B cell (primary cell): ENCODE results near the gene NDUFB10. TPM values are rescaled to one million over a fixed set of nuclear protein-coding genes. Genes with fewer than 3 reads are reported as not detected.

Source experiments
- ATAC-seq: fragments of 200-7000 bp; cut with Tn5 transposase; one replicate; pipeline ENCODE4 v1.10.0; 2021; ENCODE audit warnings: low read depth, mild to moderate bottlenecking, moderate number of reproducible peaks, moderate library complexity
- CTCF ChIA-PET: fragments of 350-600 bp; sonication (Branson Sonifier 250); formaldehyde crosslinking; loops from one replicate; lab custom pipeline; 2021; ENCODE audit warnings: antibody characterized with exemption, inconsistent platforms; lab: Charles Lee
- POLR2A ChIA-PET: fragments of 350-600 bp; sonication (Branson Sonifier 250); formaldehyde crosslinking; loops from one replicate; lab custom pipeline; 2021; ENCODE audit warnings: antibody characterized with exemption; lab: Charles Lee
- DNase-seq: peaks from one replicate; pipeline ENCODE4 v3.0.0; 2013
- H2AFZ ChIP-seq: 2 replicates; pipeline ENCODE4 v1.6.1; 2012; ENCODE audit warnings: mild to moderate bottlenecking, low read depth, low read length; ENCODE audit not compliant: insufficient read depth, poor library complexity, severe bottlenecking
- H3K27ac ChIP-seq, 2 donors: 1 replicate in 1 of 2; 2 replicates in 1 of 2; pipeline ENCODE4 v1.5.1; 2012 to 2013; ENCODE audit warnings: low read length in 2 of 2, mild to moderate bottlenecking in 2 of 2, moderate library complexity in 1 of 2
- H3K27me3 ChIP-seq, 4 experiments: fragments of 200-600 bp in 1 of 4; sonication (generic) in 1 of 4; replicated peaks in 1 of 4; 1 replicate in 2 of 4; 2 replicates in 2 of 4; pipeline versions ENCODE4 v1.6.1 to v1.7.0; 2013 to 2016; ENCODE audit warnings: low read length in 3 of 4, mild to moderate bottlenecking in 2 of 4, mixed read lengths in 1 of 4, moderate library complexity in 1 of 4; ENCODE audit not compliant: insufficient read depth in 4 of 4, control insufficient read depth in 3 of 4; ENCODE audit errors: control extremely low read depth in 1 of 4
- H3K36me3 ChIP-seq, 2 experiments: replicated peaks in 1 of 2; 1 replicate in 1 of 2; 2 replicates in 1 of 2; pipeline versions ENCODE4 v1.6.1 to v1.7.1; 2013; ENCODE audit warnings: low read length in 1 of 2; ENCODE audit not compliant: insufficient read depth in 2 of 2, control insufficient read depth in 1 of 2; ENCODE audit errors: control extremely low read depth in 1 of 2, extremely low read depth in 1 of 2
- H3K4me1 ChIP-seq, 2 donors: fragments of 200-600 bp in 1 of 2; sonication (generic) in 1 of 2; 1 replicate in 1 of 2; 2 replicates in 1 of 2; pipeline versions ENCODE4 v1.5.1 to v1.6.1; 2013 to 2017; ENCODE audit warnings: low read length in 2 of 2; ENCODE audit not compliant: control insufficient read depth in 2 of 2, insufficient read depth in 2 of 2
- H3K4me2 ChIP-seq: replicated peaks from 2 replicates; pipeline ENCODE3; 2012; ENCODE audit warnings: mild to moderate bottlenecking, low read depth, low read length; ENCODE audit not compliant: poor library complexity, severe bottlenecking
- H3K4me3 ChIP-seq, 5 experiments: fragments of 200-600 bp in 1 of 5; sonication (generic) in 1 of 5; 1 replicate in 3 of 5; 2 replicates in 2 of 5; pipeline versions ENCODE4 v1.5.1 to v1.7.0; 2011 to 2016; ENCODE audit warnings: low read length in 4 of 5, mild to moderate bottlenecking in 4 of 5, low read depth in 2 of 5, control low read depth in 1 of 5, moderate library complexity in 1 of 5; ENCODE audit not compliant: insufficient read depth in 1 of 5; ENCODE audit errors: control extremely low read depth in 1 of 5, extremely low read depth in 1 of 5
- H3K79me2 ChIP-seq: fragments of 200-600 bp; sonication (generic); one replicate; pipeline ENCODE4 v1.6.0; 2016; ENCODE audit warnings: low read length; ENCODE audit not compliant: control insufficient read depth, insufficient read depth
- H3K9ac ChIP-seq: fragments of 200-600 bp; sonication (generic); 2 replicates; pipeline ENCODE4 v1.6.1; 2017; ENCODE audit warnings: mild to moderate bottlenecking, low read length, moderate library complexity
- H3K9me3 ChIP-seq, 3 donors: one replicate each; pipeline versions ENCODE4 v1.6.1 to v1.7.1; 2013; ENCODE audit warnings: low read length in 2 of 3; ENCODE audit not compliant: control insufficient read depth in 2 of 3, insufficient read depth in 1 of 3; ENCODE audit errors: control extremely low read depth in 1 of 3
- H4K20me1 ChIP-seq: 2 replicates; pipeline ENCODE4 v1.6.0; 2012; ENCODE audit warnings: mild to moderate bottlenecking, low read length; ENCODE audit not compliant: insufficient read depth, control insufficient read depth, poor library complexity, severe bottlenecking
- H3K27ac Mint-ChIP-seq: one replicate; pipeline ENCODE4 v1.8.0; 2021; ENCODE audit warnings: mixed read lengths
- H3K27me3 Mint-ChIP-seq: one replicate; pipeline ENCODE4 v1.8.0; 2021; ENCODE audit warnings: mixed read lengths
- H3K4me1 Mint-ChIP-seq: one replicate; pipeline ENCODE4 v1.8.0; 2021; ENCODE audit warnings: mixed read lengths
- H3K4me3 Mint-ChIP-seq: one replicate; pipeline ENCODE4 v1.8.0; 2021; ENCODE audit warnings: mixed read lengths
- H3K9me3 Mint-ChIP-seq: one replicate; pipeline ENCODE4 v1.8.0; 2022; ENCODE audit warnings: mixed read lengths; ENCODE audit not compliant: insufficient read depth
- CTCF ChIP-seq: fragments of 200-600 bp; IDR thresholded peaks from one replicate; pipeline ENCODE4 v1.8.0; 2022; ENCODE audit warnings: antibody characterized with exemption, mild to moderate bottlenecking
- EZH2 ChIP-seq: IDR thresholded peaks from 2 replicates; pipeline ENCODE4 v1.6.1; 2012; ENCODE audit warnings: borderline replicate concordance, low read depth, mild to moderate bottlenecking, moderate library complexity, low read length; ENCODE audit not compliant: insufficient read depth, poor library complexity, severe bottlenecking
- WGBS: methylation state at CpG from one replicate; pipeline ENCODE4 v1.1.5; 2013; ENCODE audit warnings: missing lambda C conversion rate; ENCODE audit not compliant: insufficient coverage; 5-methylcytosine and 5-hydroxymethylcytosine counted together
- intact Hi-C: fragments of 100-400 bp; cut with micrococcal nuclease; formaldehyde crosslinking; loops from one replicate; pipeline ENCODE4 v1.10.0; 2022
- polyA plus RNA-seq: library from polyadenylated mRNA; depleted of rRNA; stranded (reverse); fragments of >200 nt; gene quantifications from 2 replicates; pipeline ENCODE4 v1.2.3, GENCODE V29; 2012
- total RNA-seq, 2 donors: library from RNA; stranded (reverse); fragments of 120-200 nt in 1 of 2; gene quantifications; 1 replicate in 1 of 2; 2 replicates in 1 of 2; pipeline versions ENCODE4 v1.2.3 to v1.2.4, GENCODE V29; 2013 to 2022

The NDUFB10 gene
- total and polyA plus RNA-seq, 2 donors (not counting 1 experiment from before 2014, with no cell fraction given) = 70.4 to 92.6 TPM

GRCh38 chr16:1983544-1984346 lies 24.4 kb downstream of the NDUFB10 start, which contains the start of gene GFER:
TSS of gene GFER (plus strand) at chr16:1984193. CDS start at chr16:1984219, 26 bp downstream.
- peak within 1 kb of the TSS; percentile 98 for H3K4me2 ChIP-seq
- H3K79me2 ChIP-seq = no peaks in the 10 kb centered on the region
- H3K4me3 ChIP-seq = peak within 1 kb of the TSS; percentile 3 to 78 (median 62)
- peaks cover 6% of the 10 kb centered on the region for H3K27me3 Mint-ChIP-seq
- WGBS = under 1% methylated on average over 109 of the region's 109 CpGs
- H3K27ac Mint-ChIP-seq = peak within 1 kb of the TSS; percentile 83
- H3K9me3 Mint-ChIP-seq = no peaks in the 10 kb centered on the region
- H3K4me3 Mint-ChIP-seq = peak within 1 kb of the TSS; percentile 88
- H2AFZ ChIP-seq = peak within 1 kb of the TSS; percentile 88
- H4K20me1 ChIP-seq = no peaks in the 10 kb centered on the region
- POLR2A ChIA-PET = interaction anchor here (0.6 to 3.5 kb wide), 6 partner anchors 8 to 1255 kb away, joined by 3 to 15 read pairs (median 4); partner anchors contain the start of genes RPS2 and TBL3
- CTCF ChIA-PET = interaction anchor here (0.6 to 1.4 kb wide), 4 partner anchors 10 to 332 kb away, joined by 3 to 4 read pairs (median 4); partner anchors contain the start of genes RPS2 and TBL3
- H3K4me1 Mint-ChIP-seq = peaks cover 25% of the 10 kb centered on the region
- H3K9me3 ChIP-seq = peaks cover 0 to 4% (median 0%) of the 10 kb centered on the region in 3 donors
- ATAC-seq = peak; percentile 94
- TF ChIP-seq EZH2 = no peak
- peak; percentile 38 for TF ChIP-seq CTCF
- peak within 1 kb of the TSS; percentile 76 for H3K9ac ChIP-seq
- peaks cover 0 to 39% (median 19%) of the 10 kb centered on the region in 4 experiments for H3K27me3 ChIP-seq
- H3K4me1 ChIP-seq = peaks cover 16 to 35% of the 10 kb centered on the region in 2 donors
- H3K27ac ChIP-seq = peak within 1 kb of the TSS; percentile 10 to 66
- intact Hi-C loops = loop anchor here (1.0 kb wide), 3 partner anchors 8 to 26 kb away; partner anchors contain the start of genes TBL3 and ZNF598
- peaks cover 0 to 10% of the 10 kb centered on the region in 2 experiments for H3K36me3 ChIP-seq
- DNase-seq = peak; percentile 88
